Sigmoid colon (tissue), 4 donors: Measurements from ENCODE around the gene HS3ST4.

Source experiments
- CTCF ChIP-seq, 4 experiments: fragments of 450-650 bp in 3 of 4; fragments of 200-600 bp in 1 of 4; IDR thresholded peaks; one replicate each; pipeline ENCODE4 v1.5.1; 2016 to 2019; ENCODE audit warnings: antibody characterized with exemption in 4 of 4, mild to moderate bottlenecking in 3 of 4, moderate library complexity in 2 of 4
- EP300 ChIP-seq, 4 donors: sonication (generic); formaldehyde crosslinking; IDR thresholded peaks; one replicate each; pipeline ENCODE4 v1.6.1; 2017; ENCODE audit warnings: antibody characterized with exemption in 4 of 4
- POLR2A ChIP-seq, 2 donors: fragments of 450-650 bp; IDR thresholded peaks; one replicate each; pipeline ENCODE4 v1.6.1; 2016; ENCODE audit warnings: antibody characterized with exemption in 2 of 2, mild to moderate bottlenecking in 2 of 2, moderate library complexity in 2 of 2
- POLR2AphosphoS5 ChIP-seq, 4 donors: sonication (generic); formaldehyde crosslinking; IDR thresholded peaks; one replicate each; pipeline ENCODE4 v1.6.1; 2017; ENCODE audit warnings: antibody characterized with exemption in 4 of 4

GRCh38 chr16:25747160-25747758 is 55.5 kb downstream of the HS3ST4 start:
- TF ChIP-seq POLR2A (IDR thresholded peaks at IDR 0.05) (no peak), CTCF (IDR thresholded peaks at IDR 0.05) (no peak), POLR2AphosphoS5 (IDR thresholded peaks at IDR 0.05) (no peak), EP300 (IDR thresholded peaks at IDR 0.05) (no peak)
